ENCODE measurements around the gene AACS.

Gene AACS

DNA sequence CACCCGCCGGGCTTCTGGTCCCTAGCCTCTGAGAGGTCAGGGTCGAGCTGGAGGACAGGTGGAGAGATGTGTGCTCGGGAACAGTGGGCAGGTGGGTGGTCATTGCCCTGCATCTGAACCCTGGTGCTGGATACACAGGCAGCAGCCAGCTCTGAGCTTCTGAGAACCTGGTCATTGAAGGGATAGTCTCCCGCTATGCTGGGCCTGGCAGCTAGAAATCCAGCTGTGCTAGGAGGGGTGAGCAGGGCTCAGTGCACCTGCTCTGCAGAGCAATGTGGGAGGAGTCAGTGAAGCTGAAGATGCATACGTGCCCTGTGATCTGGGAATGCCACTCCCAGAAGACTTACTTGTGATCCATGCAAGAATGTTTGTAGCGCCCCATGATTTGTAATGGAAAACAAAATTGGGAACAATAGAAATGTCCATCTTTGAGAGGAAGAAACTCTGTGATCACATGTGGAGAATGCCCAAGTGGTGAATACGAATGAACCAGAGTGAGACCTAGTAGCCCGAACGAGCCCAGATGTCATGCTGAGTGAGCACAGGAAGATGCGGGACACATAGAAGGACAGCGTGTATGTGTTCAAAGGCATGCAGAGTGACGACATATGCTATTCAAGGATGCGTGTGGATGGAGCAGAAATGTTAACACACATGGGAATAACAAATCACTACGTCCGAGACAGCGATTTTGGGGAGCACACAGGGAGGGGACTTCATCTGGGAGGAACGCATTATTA is 63.4 kb downstream of the AACS start:
- H3K4me3 ChIP-seq (ENCODE audit: low read length): no peak overlapping the region
- DNase-seq: no peak
- TF ChIP-seq, protein P1, sequence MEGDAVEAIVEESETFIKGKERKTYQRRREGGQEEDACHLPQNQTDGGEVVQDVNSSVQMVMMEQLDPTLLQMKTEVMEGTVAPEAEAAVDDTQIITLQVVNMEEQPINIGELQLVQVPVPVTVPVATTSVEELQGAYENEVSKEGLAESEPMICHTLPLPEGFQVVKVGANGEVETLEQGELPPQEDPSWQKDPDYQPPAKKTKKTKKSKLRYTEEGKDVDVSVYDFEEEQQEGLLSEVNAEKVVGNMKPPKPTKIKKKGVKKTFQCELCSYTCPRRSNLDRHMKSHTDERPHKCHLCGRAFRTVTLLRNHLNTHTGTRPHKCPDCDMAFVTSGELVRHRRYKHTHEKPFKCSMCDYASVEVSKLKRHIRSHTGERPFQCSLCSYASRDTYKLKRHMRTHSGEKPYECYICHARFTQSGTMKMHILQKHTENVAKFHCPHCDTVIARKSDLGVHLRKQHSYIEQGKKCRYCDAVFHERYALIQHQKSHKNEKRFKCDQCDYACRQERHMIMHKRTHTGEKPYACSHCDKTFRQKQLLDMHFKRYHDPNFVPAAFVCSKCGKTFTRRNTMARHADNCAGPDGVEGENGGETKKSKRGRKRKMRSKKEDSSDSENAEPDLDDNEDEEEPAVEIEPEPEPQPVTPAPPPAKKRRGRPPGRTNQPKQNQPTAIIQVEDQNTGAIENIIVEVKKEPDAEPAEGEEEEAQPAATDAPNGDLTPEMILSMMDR (IDR thresholded peaks at IDR 0.05; ENCODE audit: low read length): no peak
- H3K36me3 ChIP-seq (replicated peaks; ENCODE audit: insufficient read depth, low read length): no peaks in the 10 kb centered on the region
- H3K9me2 ChIP-seq (replicated peaks; ENCODE audit: insufficient read depth, low read length): no peaks in the 10 kb centered on the region
- no peak overlapping the region for H3K27ac ChIP-seq (ENCODE audit: low read length)
- H3F3A ChIP-seq (ENCODE audit: insufficient read depth, low read length): no peaks in the 10 kb centered on the region
- no peaks in the 10 kb centered on the region for H3K79me2 ChIP-seq (ENCODE audit: low read length)
- no peaks in the 10 kb centered on the region for H4K20me1 ChIP-seq (ENCODE audit: insufficient read depth, low read length)
- no peak overlapping the region for H3K9ac ChIP-seq (ENCODE audit: low read length)
- no peaks in the 10 kb centered on the region for H3K9me3 ChIP-seq (replicated peaks; ENCODE audit: insufficient read depth, low read length)
- H3K4me1 ChIP-seq (ENCODE audit: low read length): no peaks in the 10 kb centered on the region
- no peak overlapping the region for H2AFZ ChIP-seq (ENCODE audit: low read length)
- H3K27me3 ChIP-seq (replicated peaks; ENCODE audit: insufficient read depth, low read length): no peaks in the 10 kb centered on the region
- no peak overlapping the region for H3K4me2 ChIP-seq (ENCODE audit: low read depth, low read length)

- H3K9me3 ChIP-seq (replicated peaks; ENCODE audit: insufficient read depth, low read length): no peaks in the 10 kb centered on the region
- H3F3A ChIP-seq (ENCODE audit: insufficient read depth, low read length): no peaks in the 10 kb centered on the region
- TF ChIP-seq, protein P1 (IDR thresholded peaks at IDR 0.05; ENCODE audit: low read length): no peak
- H3K9me2 ChIP-seq (replicated peaks; ENCODE audit: insufficient read depth, low read length): no peaks in the 10 kb centered on the region
- no peak overlapping the region for H2AFZ ChIP-seq (ENCODE audit: low read length)
- H3K4me3 ChIP-seq (ENCODE audit: low read length): no peak overlapping the region
- H3K27ac ChIP-seq (ENCODE audit: low read length): no peak overlapping the region
- H3K9ac ChIP-seq (ENCODE audit: low read length): no peak overlapping the region
- no peaks in the 10 kb centered on the region for H3K4me1 ChIP-seq (ENCODE audit: low read length)
- no peaks in the 10 kb centered on the region for H3K27me3 ChIP-seq (replicated peaks; ENCODE audit: insufficient read depth, low read length)
- H3K36me3 ChIP-seq (replicated peaks; ENCODE audit: insufficient read depth, low read length): no peaks in the 10 kb centered on the region
- H4K20me1 ChIP-seq (ENCODE audit: insufficient read depth, low read length): no peaks in the 10 kb centered on the region
- H3K79me2 ChIP-seq (ENCODE audit: low read length): no peaks in the 10 kb centered on the region
- no peak overlapping the region for H3K4me2 ChIP-seq (ENCODE audit: low read depth, low read length)
- DNase-seq: no peak
Measured at GRCh38 chr12:125129179-125129571, 63.9 kb downstream of the AACS start.

DNA sequence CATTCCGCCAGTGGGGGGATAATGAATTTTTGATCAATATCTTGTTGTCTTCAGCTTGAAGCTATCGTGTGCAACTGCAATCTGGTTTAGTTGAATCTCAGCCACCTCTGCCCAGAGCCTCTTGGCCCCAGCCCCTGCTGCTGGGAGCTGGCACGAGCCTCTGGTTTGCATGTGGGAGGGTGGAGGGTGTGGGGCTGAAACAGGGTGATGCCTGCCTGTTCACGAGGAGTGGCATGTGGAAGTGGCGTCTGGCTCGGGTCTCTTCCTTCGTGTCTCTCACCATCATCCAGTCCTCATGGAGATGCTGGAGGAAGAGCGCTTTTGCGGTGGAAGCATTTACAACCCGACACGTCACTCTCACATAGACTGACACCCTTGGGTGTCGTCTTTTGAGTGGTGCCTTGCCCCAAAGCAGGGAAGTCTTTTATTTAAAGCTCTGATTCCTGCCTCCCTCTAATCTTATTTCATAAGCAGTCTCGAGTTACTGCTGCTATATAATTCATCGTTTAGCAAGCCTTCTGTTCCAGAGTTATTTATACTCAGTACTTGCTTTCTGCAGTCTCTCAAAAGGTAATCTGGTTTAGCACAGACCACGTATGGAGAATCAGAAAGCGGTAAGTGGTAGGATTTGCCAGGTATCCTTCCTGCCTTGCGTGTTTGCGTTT is 64.5 kb downstream of the AACS start:
- Histone ChIP-seq H2AFZ (ENCODE audit: low read length) (no peak overlapping the region), H3F3A (ENCODE audit: insufficient read depth, low read length) (no peaks in the 10 kb centered on the region), H3K9me3 (replicated peaks; ENCODE audit: insufficient read depth, low read length) (no peaks in the 10 kb centered on the region), H3K4me3 (ENCODE audit: low read length) (no peak overlapping the region), H3K27me3 (replicated peaks; ENCODE audit: insufficient read depth, low read length) (no peaks in the 10 kb centered on the region), H3K4me2 (ENCODE audit: low read depth, low read length) (no peak overlapping the region), H3K9me2 (replicated peaks; ENCODE audit: insufficient read depth, low read length) (no peaks in the 10 kb centered on the region), H4K20me1 (ENCODE audit: insufficient read depth, low read length) (no peaks in the 10 kb centered on the region), H3K27ac (ENCODE audit: low read length) (no peak overlapping the region), H3K79me2 (ENCODE audit: low read length) (no peaks in the 10 kb centered on the region), H3K4me1 (ENCODE audit: low read length) (no peaks in the 10 kb centered on the region), H3K9ac (ENCODE audit: low read length) (no peak overlapping the region), H3K36me3 (replicated peaks; ENCODE audit: insufficient read depth, low read length) (no peaks in the 10 kb centered on the region)
- DNase-seq: no peak
- TF ChIP-seq, protein P1 (IDR thresholded peaks at IDR 0.05; ENCODE audit: low read length): no peak
- TF ChIP-seq EZH2phosphoT487 (IDR thresholded peaks at IDR 0.05; ENCODE audit: low read length) (no peak), EZH2 (optimal IDR thresholded peaks at IDR 0.05; ENCODE audit: low read depth, low read length) (no peak)

Data from MM.1S (cell line).